ENCODE measurements around the gene PXDN. TPM values are rescaled to one million over a fixed set of nuclear protein-coding genes. Genes with fewer than 3 reads are reported as not detected.
A peak's percentile ranks its signal among the peaks of the same experiment; 100 is the strongest.

The PXDN gene
- total RNA-seq, 2 donors from 2014 or later, result 9.5 to 20.0 TPM

DNA sequence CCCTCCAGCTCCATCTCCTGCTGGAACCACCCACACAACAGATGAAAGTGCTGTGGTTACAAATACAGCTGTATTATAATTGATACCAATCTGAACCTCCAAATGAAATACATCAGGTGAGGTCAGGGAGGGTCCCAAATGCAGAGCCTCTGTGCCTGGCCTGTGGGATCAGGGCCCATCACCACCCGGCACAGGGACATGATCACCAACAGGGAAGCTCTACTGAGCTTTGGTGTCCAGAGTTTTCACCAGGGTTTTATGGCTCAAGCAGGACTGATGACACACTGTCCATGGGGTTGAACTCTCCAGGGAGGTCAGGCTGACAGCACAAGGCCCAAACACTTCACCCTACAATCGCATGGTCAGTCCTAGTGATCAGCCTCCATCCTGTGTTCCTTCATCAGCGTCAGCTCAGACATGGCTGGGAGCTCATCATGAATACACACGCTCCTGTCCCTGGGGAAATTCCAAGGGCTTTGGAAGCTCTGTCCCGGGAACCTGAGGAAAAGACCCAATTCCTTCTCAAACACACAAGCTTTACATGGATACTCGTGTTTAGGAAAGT lies 3.9 kb upstream of the PXDN start:
- Histone ChIP-seq H3K27ac (no peak overlapping the region), H3K4me1 (no peaks in the 10 kb centered on the region), H3K27me3 (peaks cover 10% of the 10 kb centered on the region), H3K4me3 (no peak overlapping the region), H3K9me3 (no peaks in the 10 kb centered on the region), H3K36me3 (no peaks in the 10 kb centered on the region), H3K9ac (ENCODE audit: low read depth in 2 of 2, low read length in 2 of 2) (no peak overlapping the region)
- TF ChIP-seq, protein P1, sequence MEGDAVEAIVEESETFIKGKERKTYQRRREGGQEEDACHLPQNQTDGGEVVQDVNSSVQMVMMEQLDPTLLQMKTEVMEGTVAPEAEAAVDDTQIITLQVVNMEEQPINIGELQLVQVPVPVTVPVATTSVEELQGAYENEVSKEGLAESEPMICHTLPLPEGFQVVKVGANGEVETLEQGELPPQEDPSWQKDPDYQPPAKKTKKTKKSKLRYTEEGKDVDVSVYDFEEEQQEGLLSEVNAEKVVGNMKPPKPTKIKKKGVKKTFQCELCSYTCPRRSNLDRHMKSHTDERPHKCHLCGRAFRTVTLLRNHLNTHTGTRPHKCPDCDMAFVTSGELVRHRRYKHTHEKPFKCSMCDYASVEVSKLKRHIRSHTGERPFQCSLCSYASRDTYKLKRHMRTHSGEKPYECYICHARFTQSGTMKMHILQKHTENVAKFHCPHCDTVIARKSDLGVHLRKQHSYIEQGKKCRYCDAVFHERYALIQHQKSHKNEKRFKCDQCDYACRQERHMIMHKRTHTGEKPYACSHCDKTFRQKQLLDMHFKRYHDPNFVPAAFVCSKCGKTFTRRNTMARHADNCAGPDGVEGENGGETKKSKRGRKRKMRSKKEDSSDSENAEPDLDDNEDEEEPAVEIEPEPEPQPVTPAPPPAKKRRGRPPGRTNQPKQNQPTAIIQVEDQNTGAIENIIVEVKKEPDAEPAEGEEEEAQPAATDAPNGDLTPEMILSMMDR (IDR thresholded peaks at IDR 0.05), result no peak
- peak; percentile 6 for DNase-seq
- intact Hi-C loops (cut with DNase I), result loop anchor here (5.0 to 10.0 kb wide), 3 partner anchors 67 to 156 kb away; no protein-coding TSS in a partner anchor

- no peak overlapping the region for H3K9ac ChIP-seq (ENCODE audit: low read depth in 2 of 2, low read length in 2 of 2)
Observed at GRCh38 chr2:1747065-1747941, 3.0 kb upstream of the PXDN start.

DNA sequence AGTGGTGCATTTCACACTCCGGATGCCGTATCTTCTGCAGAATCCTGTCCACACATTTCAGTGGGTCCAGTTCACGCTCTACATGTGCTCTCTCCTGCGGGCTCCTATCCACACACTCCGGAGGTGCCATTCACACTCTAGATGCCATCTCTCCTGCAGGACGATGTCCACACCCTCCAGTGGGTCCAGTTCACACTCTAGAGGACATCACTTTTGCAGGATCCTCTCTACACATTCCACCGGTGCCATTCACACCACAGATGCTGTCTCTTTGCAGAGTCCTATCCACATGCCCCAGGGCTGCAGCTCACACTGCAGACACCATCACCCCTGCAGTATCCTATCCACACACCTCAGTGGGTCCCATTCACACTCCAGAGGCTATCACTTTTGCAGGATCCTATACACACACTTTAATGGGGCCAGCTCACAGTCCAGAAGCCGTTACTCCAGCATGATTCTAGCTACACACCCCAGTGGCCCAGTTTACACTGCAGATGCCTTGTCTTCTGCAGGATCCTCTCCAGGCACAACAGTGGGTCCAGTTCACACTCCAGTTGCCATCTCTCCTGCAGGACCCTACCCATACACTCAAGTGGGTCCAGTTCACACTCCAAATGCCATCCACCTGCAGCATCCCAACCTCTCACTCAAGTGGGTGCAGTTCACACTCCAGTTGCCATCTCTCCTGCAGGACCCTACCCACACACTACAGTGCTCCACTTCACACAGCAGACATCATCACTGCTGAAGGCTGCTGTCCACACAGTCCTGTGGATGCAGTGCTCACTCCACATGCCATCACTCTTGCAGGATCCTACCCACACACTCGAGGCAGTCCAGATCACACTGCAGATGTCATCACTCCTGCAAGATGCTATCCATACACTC lies 2.1 kb upstream of the PXDN start:
- H3K27me3 ChIP-seq, result peaks cover 10% of the 10 kb centered on the region
- H3K4me3 ChIP-seq, result no peak overlapping the region
- H3K9me3 ChIP-seq, result no peaks in the 10 kb centered on the region
- intact Hi-C loops (cut with DNase I), result loop anchor here (5.0 to 10.0 kb wide), 3 partner anchors 68 to 154 kb away; no protein-coding TSS in a partner anchor
- TF ChIP-seq, protein P1 (IDR thresholded peaks at IDR 0.05), result no peak
- no peak for DNase-seq
- H3K27ac ChIP-seq, result no peak overlapping the region
- H3K9ac ChIP-seq (ENCODE audit: low read depth in 2 of 2, low read length in 2 of 2), result no peak overlapping the region
- no peaks in the 10 kb centered on the region for H3K36me3 ChIP-seq
- H3K4me1 ChIP-seq, result no peaks in the 10 kb centered on the region

More at GRCh38 chr2:1747065-1747941, 3.0 kb upstream of the PXDN start:
- TF ChIP-seq, protein P1 (IDR thresholded peaks at IDR 0.05), result no peak
- intact Hi-C loops (cut with DNase I), result loop anchor here (5.0 to 10.0 kb wide), 3 partner anchors 67 to 155 kb away; no protein-coding TSS in a partner anchor
- no peak overlapping the region for H3K27ac ChIP-seq
- H3K27me3 ChIP-seq, result peaks cover 10% of the 10 kb centered on the region
- no peaks in the 10 kb centered on the region for H3K9me3 ChIP-seq
- no peaks in the 10 kb centered on the region for H3K4me1 ChIP-seq
- peak; percentile 5 for DNase-seq
- no peak overlapping the region for H3K4me3 ChIP-seq
- no peaks in the 10 kb centered on the region for H3K36me3 ChIP-seq

- no peak overlapping the region for H3K27ac ChIP-seq
- H3K36me3 ChIP-seq, result no peaks in the 10 kb centered on the region
- peak overlapping the region; percentile 43 for H3K4me3 ChIP-seq
- intact Hi-C loops (cut with DNase I), result loop anchor here (5.0 to 10.0 kb wide), 3 partner anchors 69 to 153 kb away; no protein-coding TSS in a partner anchor
- no peak for DNase-seq
- TF ChIP-seq, protein P1 (IDR thresholded peaks at IDR 0.05), result no peak
- no peak overlapping the region for H3K9ac ChIP-seq (ENCODE audit: low read depth in 2 of 2, low read length in 2 of 2)
- H3K9me3 ChIP-seq, result no peaks in the 10 kb centered on the region
- H3K27me3 ChIP-seq, result peaks cover 10% of the 10 kb centered on the region
- no peaks in the 10 kb centered on the region for H3K4me1 ChIP-seq
Observed at GRCh38 chr2:1745171-1746023, 1.1 kb upstream of the PXDN start.
